Duodenal mucosa (tissue), 2 donors: ENCODE data around the gene TNRC6C.

Experiments used
- H3K27ac ChIP-seq: one replicate; pipeline ENCODE4 v1.7.0; 2013; ENCODE audit warnings: low read depth, low read length
- H3K27me3 ChIP-seq, 2 donors: one replicate each; pipeline ENCODE4 v1.7.0; 2013; ENCODE audit warnings: low read length in 2 of 2, control low read depth in 1 of 2; ENCODE audit not compliant: insufficient read depth in 2 of 2, control insufficient read depth in 1 of 2
- H3K36me3 ChIP-seq, 2 donors: one replicate each; pipeline ENCODE4 v1.7.0; 2013; ENCODE audit warnings: low read length in 2 of 2, control low read depth in 1 of 2; ENCODE audit not compliant: insufficient read depth in 2 of 2, control insufficient read depth in 1 of 2
- H3K4me1 ChIP-seq, 2 donors: one replicate each; pipeline ENCODE4 v1.7.0; 2013; ENCODE audit warnings: low read length in 2 of 2, control low read depth in 1 of 2; ENCODE audit not compliant: insufficient read depth in 2 of 2, control insufficient read depth in 1 of 2
- H3K4me3 ChIP-seq, 2 donors: one replicate each; pipeline ENCODE4 v1.7.0; 2013; ENCODE audit warnings: low read length in 2 of 2, low read depth in 1 of 2
- H3K9ac ChIP-seq, 2 donors: one replicate each; pipeline ENCODE4 v1.7.0; 2013; ENCODE audit warnings: low read length in 2 of 2, low read depth in 1 of 2
- H3K9me3 ChIP-seq, 2 donors: one replicate each; pipeline ENCODE4 v1.7.0; 2013; ENCODE audit warnings: low read length in 2 of 2, control low read depth in 1 of 2; ENCODE audit not compliant: control insufficient read depth in 1 of 2

TNRC6C gene

DNA sequence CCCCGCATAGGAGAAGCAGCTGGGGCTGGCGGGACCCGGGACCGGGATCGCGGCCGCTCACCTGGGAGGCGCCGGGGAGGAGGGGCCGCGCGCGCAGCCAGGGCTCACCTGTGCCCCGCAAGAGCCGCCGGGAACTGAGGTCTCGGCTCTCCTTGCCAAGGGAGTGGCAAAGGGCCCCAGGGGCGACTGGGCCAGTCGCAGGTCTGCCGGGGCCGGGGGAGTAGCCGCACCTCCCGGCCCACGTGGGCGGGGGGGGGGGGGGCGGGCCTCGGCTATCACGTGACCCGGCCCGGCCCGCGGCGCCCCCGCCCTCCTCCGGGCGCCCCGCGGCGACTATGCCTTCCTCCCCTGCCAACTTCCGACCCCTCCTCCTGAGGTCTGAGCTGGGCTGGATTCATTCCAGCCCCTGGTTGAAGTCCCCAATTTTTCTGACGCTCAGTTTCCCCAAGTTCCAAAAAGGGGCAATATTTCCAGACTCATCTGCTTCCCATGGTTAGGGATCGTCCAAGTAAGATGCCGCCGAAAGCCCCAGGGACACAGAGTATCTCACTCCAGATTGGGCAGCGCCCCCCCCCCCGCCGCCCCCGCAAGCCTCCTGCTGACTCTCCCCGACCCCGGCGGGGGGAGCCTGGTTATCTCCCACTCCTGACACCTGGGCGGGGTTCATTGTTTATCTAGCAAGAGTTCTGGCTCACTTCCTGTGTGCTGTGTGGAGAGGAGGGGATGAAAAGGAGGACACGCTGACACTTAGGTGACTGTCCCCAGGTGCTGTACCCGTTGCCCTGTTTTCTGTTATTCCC lies 170.2 kb downstream of the TNRC6C start, which contains the start of gene TMC6:
TMC6 (minus strand) TSS at position 205 of the 800 bp plus-strand sequence. CDS start 1,923 bp downstream, outside the sequence.
- H3K4me1 ChIP-seq: peaks cover 35 to 74% of the 10 kb centered on the region in 2 donors
- H3K9me3 ChIP-seq: no peaks in the 10 kb centered on the region
- peaks cover 0 to 4% of the 10 kb centered on the region in 2 donors for H3K36me3 ChIP-seq
- no peaks in the 10 kb centered on the region for H3K27me3 ChIP-seq
- H3K9ac ChIP-seq: peak within 1 kb of the TSS; percentile 79 to 84
- H3K27ac ChIP-seq: peak within 1 kb of the TSS; percentile 80
- H3K4me3 ChIP-seq: peak within 1 kb of the TSS; percentile 79 to 85

DNA sequence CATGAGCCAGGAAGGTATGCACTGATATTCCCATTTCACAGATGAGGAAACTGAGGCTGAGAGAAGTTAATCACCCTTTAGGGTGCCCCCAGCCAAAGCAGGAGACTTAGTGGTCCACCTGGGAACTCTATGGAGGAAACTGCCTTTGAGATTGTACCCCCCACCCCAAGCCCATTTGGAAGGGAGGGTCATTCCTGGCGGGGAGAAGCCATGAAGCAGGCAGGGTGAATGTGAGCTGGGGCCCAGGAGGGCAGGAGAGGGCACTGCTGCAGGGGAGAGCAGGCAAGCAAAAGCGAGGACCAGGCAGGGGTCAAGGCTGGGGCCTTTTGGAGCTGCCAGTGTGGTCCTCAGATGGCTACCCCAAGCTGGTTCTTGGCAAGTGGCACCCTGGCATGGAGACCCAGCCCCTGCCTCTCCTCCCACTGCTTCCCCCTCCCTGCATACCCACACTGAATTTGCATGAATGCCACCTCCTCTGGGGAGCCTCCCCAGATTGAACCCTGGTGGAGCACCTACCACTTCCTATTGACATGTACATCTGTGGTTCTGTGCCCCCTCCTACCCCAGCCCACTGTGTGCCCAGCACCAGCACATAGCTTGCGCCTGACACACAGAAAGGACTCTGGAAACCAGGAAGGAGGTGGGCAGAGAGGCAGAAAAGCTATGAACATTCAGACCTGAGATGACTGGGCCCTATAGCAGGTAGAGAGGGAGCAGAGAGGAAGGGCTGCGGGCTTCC lies 171.0 kb downstream of the TNRC6C start:
- Histone ChIP-seq H3K27ac (no peak overlapping the region), H3K36me3 (no peaks in the 10 kb centered on the region), H3K4me3 (peak overlapping the region; percentile 65 to 79), H3K27me3 (no peaks in the 10 kb centered on the region), H3K9ac (no peak overlapping the region), H3K9me3 (no peaks in the 10 kb centered on the region), H3K4me1 (peaks cover 35 to 76% of the 10 kb centered on the region in 2 donors)

DNA sequence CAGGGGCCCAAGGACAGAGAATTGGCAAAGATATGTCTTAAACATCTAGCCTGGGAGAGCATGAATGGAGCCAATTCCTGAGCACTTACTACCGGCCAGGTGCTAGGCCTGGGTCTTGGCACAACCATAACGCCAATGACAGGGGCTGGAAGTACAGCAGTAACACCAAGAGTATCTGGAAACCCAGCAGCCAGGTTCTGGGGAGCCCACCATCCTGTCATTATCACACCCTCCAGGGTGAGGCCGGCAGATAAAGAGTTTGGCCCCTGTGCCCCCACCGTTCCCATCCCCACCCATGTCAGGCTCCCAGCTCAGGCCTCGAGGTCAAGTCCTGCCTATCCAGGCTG lies 171.6 kb downstream of the TNRC6C start:
- peaks cover 0 to 4% of the 10 kb centered on the region in 2 donors for H3K36me3 ChIP-seq
- H3K4me1 ChIP-seq: peaks cover 33 to 70% of the 10 kb centered on the region in 2 donors
- no peaks in the 10 kb centered on the region for H3K27me3 ChIP-seq
- peak overlapping the region in 1 of 2 donors; percentile 39 for H3K9ac ChIP-seq
- H3K9me3 ChIP-seq: no peaks in the 10 kb centered on the region
- H3K4me3 ChIP-seq: peak overlapping the region; percentile 55 to 65
- H3K27ac ChIP-seq: peak overlapping the region; percentile 20

DNA sequence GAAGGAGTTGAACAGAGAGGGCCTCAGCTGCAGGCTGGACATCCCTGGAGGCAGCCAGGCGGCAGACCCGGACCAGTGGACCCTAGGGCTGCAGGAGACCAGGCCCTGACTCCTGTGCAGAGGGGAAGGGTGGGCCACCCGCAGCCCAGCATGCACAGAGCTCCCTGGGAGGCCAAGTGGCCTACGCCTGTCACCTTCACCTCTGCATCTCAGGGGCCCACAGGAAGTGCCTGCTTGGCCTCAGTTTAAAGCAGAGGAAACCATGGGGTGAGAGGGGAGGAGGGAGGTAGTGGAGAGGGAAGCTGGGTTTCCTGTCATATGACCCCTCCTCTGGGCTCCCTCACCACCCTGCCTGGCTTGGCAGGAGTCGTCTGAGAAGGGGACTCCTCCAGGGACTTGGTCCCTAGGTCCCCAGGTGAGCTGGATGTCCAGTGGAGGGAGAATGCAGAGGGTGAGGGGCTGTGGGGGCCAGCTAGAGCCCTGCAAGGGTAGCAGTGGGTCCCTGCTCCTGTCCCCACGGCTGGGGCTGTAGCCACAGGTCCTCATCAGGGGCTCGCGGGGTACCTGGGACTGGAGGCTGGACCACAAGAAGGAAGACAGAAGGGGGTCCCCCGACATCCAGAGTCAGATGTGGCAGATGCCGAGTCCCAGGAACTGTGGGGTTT lies 172.1 kb downstream of the TNRC6C start, which contains the start of gene TMC8:
TMC8 (plus strand) TSS at position 335 of the 665 bp plus-strand sequence. CDS start 818 bp downstream, outside the sequence.
- peak within 1 kb of the TSS in 1 of 2 donors; percentile 39 for H3K9ac ChIP-seq
- peak within 1 kb of the TSS; percentile 65 to 79 for H3K4me3 ChIP-seq
- peaks cover 30 to 65% of the 10 kb centered on the region in 2 donors for H3K4me1 ChIP-seq
- peaks cover 0 to 7% of the 10 kb centered on the region in 2 donors for H3K36me3 ChIP-seq
- peak within 1 kb of the TSS; percentile 20 for H3K27ac ChIP-seq
- no peaks in the 10 kb centered on the region for H3K9me3 ChIP-seq
- H3K27me3 ChIP-seq: no peaks in the 10 kb centered on the region

DNA sequence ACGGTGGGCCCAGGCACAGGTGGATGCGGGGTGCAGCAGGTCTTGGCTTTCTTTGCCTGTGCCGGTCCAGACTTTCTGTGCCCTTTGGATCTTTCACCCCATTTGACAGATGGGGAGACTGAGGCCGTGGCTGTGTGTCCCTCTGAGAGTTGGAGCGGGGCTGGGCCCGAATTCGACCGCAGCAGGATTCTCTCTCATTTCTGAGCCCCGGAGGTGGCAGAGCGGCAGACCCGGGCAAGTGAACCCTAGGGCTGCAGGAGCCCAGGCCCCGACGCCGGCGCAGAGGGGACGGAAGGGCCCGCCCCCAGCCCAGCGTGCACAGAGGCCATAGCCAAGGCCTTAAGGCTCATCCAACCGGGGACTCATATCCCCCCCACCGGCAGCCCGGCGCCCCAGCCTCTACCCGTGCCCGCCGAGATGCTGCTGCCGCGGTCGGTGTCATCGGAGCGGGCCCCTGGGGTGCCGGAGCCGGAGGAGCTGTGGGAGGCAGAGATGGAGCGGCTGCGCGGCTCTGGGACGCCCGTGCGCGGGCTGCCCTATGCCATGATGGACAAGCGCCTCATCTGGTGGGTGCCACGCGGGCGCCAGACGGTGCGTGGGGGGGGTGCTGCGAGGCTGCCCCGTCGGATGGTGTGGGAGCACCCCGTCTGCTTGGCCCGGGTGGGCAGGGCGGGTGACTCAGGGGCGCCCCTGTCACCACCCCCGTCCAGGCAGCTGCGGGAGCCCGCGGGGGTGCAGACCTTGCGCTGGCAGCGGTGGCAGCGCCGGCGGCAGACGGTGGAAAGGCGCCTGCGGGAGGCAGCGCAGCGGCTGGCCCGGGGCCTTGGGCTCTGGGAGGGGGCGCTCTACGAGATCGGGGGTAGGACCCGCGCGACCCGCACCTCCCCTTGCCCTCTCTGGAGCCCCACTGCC lies 172.9 kb downstream of the TNRC6C start:
- no peaks in the 10 kb centered on the region for H3K9me3 ChIP-seq
- peak overlapping the region; percentile 55 to 65 for H3K4me3 ChIP-seq
- peak overlapping the region in 1 of 2 donors; percentile 39 for H3K9ac ChIP-seq
- H3K27me3 ChIP-seq: no peaks in the 10 kb centered on the region
- H3K4me1 ChIP-seq: peaks cover 30 to 59% of the 10 kb centered on the region in 2 donors
- peaks cover 0 to 7% of the 10 kb centered on the region in 2 donors for H3K36me3 ChIP-seq
- no peak overlapping the region for H3K27ac ChIP-seq

DNA sequence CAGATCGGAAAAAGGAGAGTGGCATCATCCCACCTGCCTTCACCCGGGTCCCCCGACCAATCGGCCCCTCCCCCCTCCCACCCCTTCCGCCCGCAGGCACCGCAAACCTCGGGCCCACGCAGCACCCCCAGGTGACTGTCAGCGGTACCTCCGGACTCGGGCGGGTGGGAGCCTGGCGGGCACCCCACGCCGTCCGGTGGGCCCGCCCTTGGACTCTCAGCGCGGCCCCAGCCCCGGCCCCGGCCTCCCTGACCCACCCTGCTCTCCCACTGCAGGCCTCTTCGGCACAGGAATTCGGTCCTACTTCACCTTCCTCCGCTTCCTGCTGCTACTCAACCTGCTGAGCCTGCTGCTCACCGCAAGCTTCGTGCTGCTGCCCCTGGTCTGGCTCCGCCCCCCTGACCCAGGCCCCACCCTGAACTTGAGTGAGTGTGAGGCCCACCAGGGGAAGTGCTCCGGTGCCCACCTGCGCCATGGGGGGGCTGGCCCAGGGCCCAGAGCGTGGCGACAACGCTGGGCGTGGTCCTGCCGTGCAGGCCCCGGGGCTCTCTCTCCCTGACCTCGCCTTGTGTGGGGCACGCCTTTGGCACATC lies 173.7 kb downstream of the TNRC6C start:
- Histone ChIP-seq H3K4me1 (peaks cover 27 to 61% of the 10 kb centered on the region in 2 donors), H3K36me3 (peaks cover 0 to 7% of the 10 kb centered on the region in 2 donors), H3K9ac (peak overlapping the region in 1 of 2 donors; percentile 35), H3K27me3 (no peaks in the 10 kb centered on the region), H3K9me3 (no peaks in the 10 kb centered on the region), H3K4me3 (peak overlapping the region; percentile 32 to 55), H3K27ac (no peak overlapping the region)

- H3K4me1 ChIP-seq: peaks cover 32 to 61% of the 10 kb centered on the region in 2 donors
- H3K36me3 ChIP-seq: peaks cover 0 to 7% of the 10 kb centered on the region in 2 donors
- no peaks in the 10 kb centered on the region for H3K27me3 ChIP-seq
- H3K9me3 ChIP-seq: no peaks in the 10 kb centered on the region
- H3K4me3 ChIP-seq: peak overlapping the region in 1 of 2 donors; percentile 55
- H3K27ac ChIP-seq: no peak overlapping the region
- H3K9ac ChIP-seq: peak overlapping the region in 1 of 2 donors; percentile 35
Observed at GRCh38 chr17:78132767-78133178, 174.3 kb downstream of the TNRC6C start.

GRCh38 chr17:78133179-78133951 lies 174.9 kb downstream of the TNRC6C start:
- Histone ChIP-seq H3K36me3 (peaks cover 0 to 7% of the 10 kb centered on the region in 2 donors), H3K4me1 (peaks cover 33 to 63% of the 10 kb centered on the region in 2 donors), H3K27me3 (no peaks in the 10 kb centered on the region), H3K27ac (no peak overlapping the region), H3K9me3 (no peaks in the 10 kb centered on the region), H3K4me3 (no peak overlapping the region), H3K9ac (no peak overlapping the region)
